Gastroesophageal sphincter (tissue), 3 donors: ENCODE measurements around the gene TSPAN8.

ENCODE experiments used
- CTCF ChIP-seq, 4 experiments: fragments of 200-600 bp in 2 of 4; fragments of 450-650 bp in 2 of 4; sonication (generic) in 1 of 4; IDR thresholded peaks; one replicate each; pipeline ENCODE4 v1.5.1; 2017 to 2019; ENCODE audit warnings: antibody characterized with exemption in 4 of 4, mild to moderate bottlenecking in 2 of 4, moderate library complexity in 2 of 4
- EP300 ChIP-seq: sonication (generic); formaldehyde crosslinking; IDR thresholded peaks from one replicate; pipeline ENCODE4 v1.6.1; 2017; ENCODE audit warnings: antibody characterized with exemption, mild to moderate bottlenecking
- POLR2A ChIP-seq, 2 donors: fragments of 450-650 bp; IDR thresholded peaks; one replicate each; pipeline ENCODE4 v1.6.1; 2017; ENCODE audit warnings: antibody characterized with exemption in 2 of 2, mild to moderate bottlenecking in 2 of 2, moderate library complexity in 1 of 2
- POLR2AphosphoS5 ChIP-seq: sonication (generic); formaldehyde crosslinking; IDR thresholded peaks from one replicate; pipeline ENCODE4 v1.6.1; 2017; ENCODE audit warnings: antibody characterized with exemption

GRCh38 chr12:71160585-71160984 lies 2.8 kb upstream of the TSPAN8 start:
- TF ChIP-seq CTCF (IDR thresholded peaks at IDR 0.05), result no peak
- TF ChIP-seq POLR2A (IDR thresholded peaks at IDR 0.05), result no peak
- no peak for TF ChIP-seq POLR2AphosphoS5
- no peak for TF ChIP-seq EP300
